H1 (cell line): Measurements from ENCODE around the gene DYSF. TPM values are rescaled to one million over a fixed set of nuclear protein-coding genes. Genes with fewer than 3 reads are reported as not detected.

Source experiments
- CHD1 ChIP-seq: IDR thresholded peaks from 2 replicates; pipeline ENCODE4 v1.6.1; 2012; ENCODE audit warnings: low read depth, low read length, improper control_type of control experiment
- CHD7 ChIP-seq: fragments of 300-600 bp; sonication (generic); IDR thresholded peaks from 2 replicates; pipeline ENCODE4 v1.7.1; 2012; ENCODE audit warnings: low read length, moderate library complexity, mild to moderate bottlenecking, inconsistent platforms; ENCODE audit not compliant: insufficient replicate concordance
- CREB1 ChIP-seq: IDR thresholded peaks from 2 replicates; pipeline ENCODE4 v1.6.1; 2012; ENCODE audit warnings: inconsistent platforms
- JUN ChIP-seq: IDR thresholded peaks from 2 replicates; pipeline ENCODE4 v1.6.1; 2011; ENCODE audit warnings: low read depth, mild to moderate bottlenecking, improper control_type of control experiment, low read length
- JUND ChIP-seq: IDR thresholded peaks from 2 replicates; pipeline ENCODE4 v1.6.1; 2011; ENCODE audit warnings: mild to moderate bottlenecking, improper control_type of control experiment, low read length
- MAFK ChIP-seq: IDR thresholded peaks from 2 replicates; pipeline ENCODE4 v1.6.1; 2012; ENCODE audit warnings: low read depth, mild to moderate bottlenecking, improper control_type of control experiment, low read length
- NANOG ChIP-seq: IDR thresholded peaks from 2 replicates; pipeline ENCODE4 v1.6.1; 2011; ENCODE audit warnings: low read length, low read depth, mild to moderate bottlenecking, inconsistent platforms; ENCODE audit not compliant: insufficient read depth, poor library complexity, severe bottlenecking
- POLR2A ChIP-seq, 2 experiments: IDR thresholded peaks; 1 replicate in 1 of 2; 2 replicates in 1 of 2; pipeline ENCODE4 v1.6.1; 2011; ENCODE audit warnings: low read depth in 2 of 2, low read length in 2 of 2, mild to moderate bottlenecking in 2 of 2; ENCODE audit errors: control extremely low read depth in 1 of 2
- RAD21 ChIP-seq, 2 experiments: IDR thresholded peaks in 1 of 2; conservative IDR thresholded peaks in 1 of 2; 2 replicates each; pipeline ENCODE4 v1.6.1; 2011; ENCODE audit warnings: low read depth in 2 of 2, low read length in 2 of 2, improper control_type of control experiment in 1 of 2, inconsistent platforms in 1 of 2, mild to moderate bottlenecking in 1 of 2, moderate library complexity in 1 of 2
- SUZ12 ChIP-seq: fragments of 200-600 bp; sonication (generic); IDR thresholded peaks from 2 replicates; pipeline ENCODE4 v1.6.1; 2012; ENCODE audit warnings: mild to moderate bottlenecking, inconsistent platforms, low read length, moderate library complexity, mixed read lengths
- TCF12 ChIP-seq: IDR thresholded peaks from 2 replicates; pipeline ENCODE4 v1.6.1; 2011; ENCODE audit warnings: low read depth, mild to moderate bottlenecking, low read length
- USF2 ChIP-seq: IDR thresholded peaks from 2 replicates; pipeline ENCODE4 v1.6.1; 2011; ENCODE audit warnings: low read length, improper control_type of control experiment
- polyA plus RNA-seq, 7 experiments: library from polyadenylated mRNA; depleted of rRNA in 3 of 7; stranded (reverse) in 5 of 7; unstranded in 2 of 7; fragments of >200 nt in 5 of 7; fragments of 200-250 nt in 2 of 7; gene quantifications; 1 replicate in 5 of 7; 2 replicates in 1 of 7; 4 replicates in 1 of 7; pipeline versions ENCODE4 v1.2.1 to v1.2.3, GENCODE V29; 2011 to 2013; ENCODE audit warnings: missing spikeins in 2 of 7, mixed read lengths in 2 of 7
- total RNA-seq: library from RNA; stranded (reverse); fragmentation: NEBNext Ultra II Directional; extraction: Animal tissue kit (Norgen Biotek cat#: 25700); gene quantifications from 2 replicates; pipeline ENCODE4 v1.2.1, GENCODE V29; 2021

DYSF gene
- total and polyA plus RNA-seq, 2 of the 8 experiments (the other 6 are each of a cell fraction or from before 2014, with no cell fraction given) = 5.8 to 7.1 TPM

GRCh38 chr2:71510938-71511337 is 57.6 kb downstream of the DYSF start (continued):
- TF ChIP-seq CHD7 (no peak), SUZ12 (no peak), TCF12 (no peak), CREB1 (no peak), JUND (no peak), JUN (no peak), NANOG (no peak), MAFK (no peak), RAD21 (IDR thresholded peaks at IDR 0.05 in 1 of 2, conservative IDR thresholded peaks at IDR 0.05 in 1 of 2; ENCODE audit: low read depth in 2 of 2, low read length in 2 of 2) (no peak), USF2 (no peak), POLR2A (IDR thresholded peaks at IDR 0.05; ENCODE audit: control extremely low read depth in 1 of 2, low read depth in 2 of 2, low read length in 2 of 2) (no peak), CHD1 (no peak)
- TF ChIP-seq, all 59 proteins: peak for 0
